HG02610 (cell line): ENCODE results near the gene PRPSAP1.

Experiments
- ATAC-seq: cut with Tn5 transposase; IDR thresholded peaks from one replicate; pipeline ENCODE4 v1.9.1; 2021; ENCODE audit warnings: mild to moderate bottlenecking, moderate library complexity; ENCODE audit not compliant: unreplicated experiment

The PRPSAP1 gene

GRCh38 chr17:76383546-76384221, 30.0 kb upstream of the PRPSAP1 start:
- ATAC-seq = no peak

- no peak for ATAC-seq
These were observed 29.3 kb upstream of the PRPSAP1 start for GRCh38 chr17:76382803-76383545.

- no peak for ATAC-seq
These were observed 28.7 kb upstream of the PRPSAP1 start for GRCh38 chr17:76382351-76382802.

- ATAC-seq = no peak
These were observed 28.1 kb upstream of the PRPSAP1 start for GRCh38 chr17:76381633-76382350.

GRCh38 chr17:76379646-76380376, 26.1 kb upstream of the PRPSAP1 start:
- no peak for ATAC-seq

GRCh38 chr17:76379275-76379641, 25.5 kb upstream of the PRPSAP1 start:
- no peak for ATAC-seq

GRCh38 chr17:76378548-76379274, 25.0 kb upstream of the PRPSAP1 start:
- no peak for ATAC-seq

- no peak for ATAC-seq
These were observed 22.8 kb upstream of the PRPSAP1 start for GRCh38 chr17:76376318-76377133.

GRCh38 chr17:76371656-76372628, 18.2 kb upstream of the PRPSAP1 start:
- no peak for ATAC-seq

- ATAC-seq = no peak
These were observed 16.7 kb upstream of the PRPSAP1 start for GRCh38 chr17:76370261-76370993.

GRCh38 chr17:76369804-76370203, 16.1 kb upstream of the PRPSAP1 start:
- ATAC-seq = no peak

GRCh38 chr17:76369379-76369778, 15.7 kb upstream of the PRPSAP1 start:
- ATAC-seq = no peak

GRCh38 chr17:76368545-76368944, 14.8 kb upstream of the PRPSAP1 start:
- ATAC-seq = no peak

- ATAC-seq = no peak
These were observed 13.9 kb upstream of the PRPSAP1 start for GRCh38 chr17:76367642-76368041.

GRCh38 chr17:76366247-76366646, 12.5 kb upstream of the PRPSAP1 start:
- ATAC-seq = no peak

- no peak for ATAC-seq
These were observed 11.7 kb upstream of the PRPSAP1 start for GRCh38 chr17:76365256-76365903.

- no peak for ATAC-seq
These were observed 9.6 kb upstream of the PRPSAP1 start for GRCh38 chr17:76363107-76363842.
